Measurements from ENCODE around the gene RPL10. TPM values are rescaled to one million over a fixed set of nuclear protein-coding genes. Genes with fewer than 3 reads are reported as not detected.
A peak's percentile ranks its signal among the peaks of the same experiment; 100 is the strongest.

RPL10 gene
- total RNA-seq, 4 donors from 2014 or later = 3,899 to 6,066 (median 5,720) TPM

GRCh38 chrX:154376774-154377173 is 21.4 kb upstream of the RPL10 start:
- intact Hi-C loops (cut with DNase I; ENCODE audit: low total_unique reads) = loop anchor here (5.0 to 10.0 kb wide), 4 partner anchors 168 to 582 kb away; partner anchors contain the start of genes G6PD, HCFC1, IDH3G and IKBKG
- no peaks in the 10 kb centered on the region for H3K27me3 ChIP-seq
- no peaks in the 10 kb centered on the region for H3K36me3 ChIP-seq
- peaks cover 8 to 18% of the 10 kb centered on the region in 2 donors for H3K4me1 ChIP-seq
- H3K4me3 ChIP-seq = no peak overlapping the region
- no peak for DNase-seq
- ATAC-seq = no peak
- TF ChIP-seq POLR2A (IDR thresholded peaks at IDR 0.05) (no peak), CTCF (IDR thresholded peaks at IDR 0.05 in 4 of 5, conservative IDR thresholded peaks at IDR 0.05 in 1 of 5) (no peak)
- peak overlapping the region in 1 of 4 donors; percentile 6 for H3K27ac ChIP-seq
- in situ Hi-C loops (cut with MboI; ENCODE audit: low sequenced_read_pairs in 4 of 4) = no loop called here
- no peaks in the 10 kb centered on the region for H3K9me3 ChIP-seq

- in situ Hi-C loops (cut with MboI; ENCODE audit: low sequenced_read_pairs in 4 of 4) = no loop called here
- ATAC-seq (peak; percentile 11 to 70), DNase-seq (peak in 1 of 2 donors; percentile 52)
- Histone ChIP-seq H3K36me3 (no peaks in the 10 kb centered on the region), H3K27ac (peak overlapping the region; percentile 87 to 99 (median 90)), H3K27me3 (no peaks in the 10 kb centered on the region), H3K4me1 (peaks cover 8 to 18% of the 10 kb centered on the region in 2 donors), H3K4me3 (peak overlapping the region; percentile 46 to 69 (median 57)), H3K9me3 (no peaks in the 10 kb centered on the region)
- intact Hi-C loops (cut with DNase I; ENCODE audit: low total_unique reads) = loop anchor here (5.0 to 10.0 kb wide), 4 partner anchors 167 to 583 kb away; partner anchors contain the start of genes G6PD, HCFC1, IDH3G and IKBKG
- TF ChIP-seq CTCF (IDR thresholded peaks at IDR 0.05 in 4 of 5, conservative IDR thresholded peaks at IDR 0.05 in 1 of 5) = no peak
- peak; percentile 86 for TF ChIP-seq POLR2A (IDR thresholded peaks at IDR 0.05)
Observed at GRCh38 chrX:154378059-154378798, 19.9 kb upstream of the RPL10 start.

GRCh38 chrX:154378799-154379568 is 19.2 kb upstream of the RPL10 start, which contains the start of gene EMD:
Gene EMD, plus strand, starts transcription at chrX:154379295. Its CDS starts 190 bp downstream, at chrX:154379485.
- in situ Hi-C loops (cut with MboI; ENCODE audit: low sequenced_read_pairs in 4 of 4) (no loop called here), intact Hi-C loops (cut with DNase I; ENCODE audit: low total_unique reads) (loop anchor here (5.0 to 10.0 kb wide), 4 partner anchors 166 to 584 kb away; partner anchors contain the start of genes G6PD, HCFC1, IDH3G and IKBKG)
- ATAC-seq (peak; percentile 79 to 84), DNase-seq (peak; percentile 95 to 98)
- Histone ChIP-seq H3K4me3 (peak within 1 kb of the TSS; percentile 67 to 84 (median 69)), H3K36me3 (no peaks in the 10 kb centered on the region), H3K4me1 (peaks cover 5 to 13% of the 10 kb centered on the region in 2 donors), H3K9me3 (no peaks in the 10 kb centered on the region), H3K27ac (peak within 1 kb of the TSS; percentile 87 to 99 (median 96)), H3K27me3 (no peaks in the 10 kb centered on the region)
- TF ChIP-seq CTCF (IDR thresholded peaks at IDR 0.05 in 4 of 5, conservative IDR thresholded peaks at IDR 0.05 in 1 of 5) (peak in 1 of 5 experiments; percentile 5), POLR2A (IDR thresholded peaks at IDR 0.05) (peak; percentile 89 to 93)

- DNase-seq = no peak
- in situ Hi-C loops (cut with MboI; ENCODE audit: low sequenced_read_pairs in 4 of 4) = no loop called here
Observed at GRCh38 chrX:154379569-154379951, 18.6 kb upstream of the RPL10 start.

More at GRCh38 chrX:154379569-154379951, 18.6 kb upstream of the RPL10 start:
- no peaks in the 10 kb centered on the region for H3K27me3 ChIP-seq
- intact Hi-C loops (cut with DNase I; ENCODE audit: low total_unique reads) = loop anchor here (5.0 to 10.0 kb wide), 4 partner anchors 165 to 585 kb away; partner anchors contain the start of genes G6PD, HCFC1, IDH3G and IKBKG
- no peaks in the 10 kb centered on the region for H3K9me3 ChIP-seq
- H3K27ac ChIP-seq = peak overlapping the region; percentile 83 to 96 (median 96)
- no peaks in the 10 kb centered on the region for H3K36me3 ChIP-seq
- H3K4me3 ChIP-seq = peak overlapping the region; percentile 61 to 84 (median 68)
- no peak for ATAC-seq
- H3K4me1 ChIP-seq = peaks cover 4 to 10% of the 10 kb centered on the region in 2 donors
- TF ChIP-seq POLR2A (IDR thresholded peaks at IDR 0.05) (no peak), CTCF (IDR thresholded peaks at IDR 0.05 in 4 of 5, conservative IDR thresholded peaks at IDR 0.05 in 1 of 5) (no peak)
